Breast epithelium (tissue), 3 donors: ENCODE results near the gene TIMM10B.

Source experiments
- CTCF ChIP-seq, 3 donors: fragments of 450-650 bp; IDR thresholded peaks; one replicate each; pipeline ENCODE4 v1.5.1; 2016 to 2017; ENCODE audit warnings: antibody characterized with exemption in 3 of 3, mild to moderate bottlenecking in 3 of 3, moderate library complexity in 3 of 3
- POLR2A ChIP-seq: fragments of 450-650 bp; IDR thresholded peaks from one replicate; pipeline ENCODE4 v1.6.1; 2016; ENCODE audit warnings: antibody characterized with exemption, mild to moderate bottlenecking, moderate library complexity
- POLR2AphosphoS5 ChIP-seq, 3 donors: sonication (generic); formaldehyde crosslinking; IDR thresholded peaks; one replicate each; pipeline ENCODE4 v1.6.1; 2017; ENCODE audit warnings: antibody characterized with exemption in 3 of 3

- no peak for TF ChIP-seq POLR2AphosphoS5 (IDR thresholded peaks at IDR 0.05)
- TF ChIP-seq POLR2A = no peak
- TF ChIP-seq CTCF (IDR thresholded peaks at IDR 0.05) = no peak
Observed at GRCh38 chr11:6483015-6483414, 1.7 kb downstream of the TIMM10B start.
